ENCODE results near the gene GPS1.

GPS1 gene

DNA sequence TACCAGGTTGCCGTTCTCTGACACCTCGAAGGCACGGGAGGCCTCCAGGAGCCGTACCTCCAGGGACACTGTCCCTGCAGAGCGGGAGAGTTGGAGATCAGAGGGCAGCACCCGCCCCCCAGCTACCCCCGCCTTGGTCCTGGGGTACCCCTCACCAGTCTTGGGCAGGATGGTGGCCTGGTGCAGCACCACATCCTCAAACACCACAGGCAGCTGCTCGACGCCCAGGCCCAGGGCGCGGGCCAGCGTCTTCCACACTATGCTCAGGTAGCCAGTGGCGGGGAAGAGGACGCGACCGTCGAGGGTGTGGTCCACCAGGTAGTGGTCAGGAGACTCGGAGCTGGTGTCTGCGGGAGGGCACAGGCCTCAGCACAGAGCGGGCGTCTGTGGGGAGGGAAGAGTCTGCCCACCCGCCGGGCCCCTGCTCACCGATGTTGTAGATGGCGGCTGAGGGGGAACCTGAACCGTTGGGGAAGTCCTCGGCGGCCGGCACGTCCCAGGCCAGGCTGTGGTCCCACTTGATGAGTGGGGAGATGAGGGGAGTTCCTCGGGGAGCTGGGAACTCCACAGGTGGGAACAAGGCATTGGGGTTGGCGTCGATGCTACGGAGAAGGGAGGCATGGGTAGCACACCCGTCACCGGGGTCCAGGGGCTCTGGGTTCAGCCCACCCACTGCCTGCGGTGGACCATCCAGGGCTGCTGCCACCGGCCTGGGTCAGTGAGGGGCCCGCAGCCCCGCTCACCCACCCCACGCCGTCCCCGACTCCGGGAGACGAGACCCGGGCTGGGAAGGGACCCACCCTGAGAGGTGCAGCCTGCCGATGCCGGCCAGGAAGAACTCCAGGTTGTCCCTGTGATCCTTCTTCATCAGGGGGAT, 36.5 kb downstream of the GPS1 start:
- DNase-seq (ENCODE audit: low read depth in 2 of 2): no peak
- no peak overlapping the region for H3K4me3 ChIP-seq (replicated peaks in 1 of 2; ENCODE audit: low read depth in 2 of 2, low read length in 2 of 2)
- TF ChIP-seq, protein P1, sequence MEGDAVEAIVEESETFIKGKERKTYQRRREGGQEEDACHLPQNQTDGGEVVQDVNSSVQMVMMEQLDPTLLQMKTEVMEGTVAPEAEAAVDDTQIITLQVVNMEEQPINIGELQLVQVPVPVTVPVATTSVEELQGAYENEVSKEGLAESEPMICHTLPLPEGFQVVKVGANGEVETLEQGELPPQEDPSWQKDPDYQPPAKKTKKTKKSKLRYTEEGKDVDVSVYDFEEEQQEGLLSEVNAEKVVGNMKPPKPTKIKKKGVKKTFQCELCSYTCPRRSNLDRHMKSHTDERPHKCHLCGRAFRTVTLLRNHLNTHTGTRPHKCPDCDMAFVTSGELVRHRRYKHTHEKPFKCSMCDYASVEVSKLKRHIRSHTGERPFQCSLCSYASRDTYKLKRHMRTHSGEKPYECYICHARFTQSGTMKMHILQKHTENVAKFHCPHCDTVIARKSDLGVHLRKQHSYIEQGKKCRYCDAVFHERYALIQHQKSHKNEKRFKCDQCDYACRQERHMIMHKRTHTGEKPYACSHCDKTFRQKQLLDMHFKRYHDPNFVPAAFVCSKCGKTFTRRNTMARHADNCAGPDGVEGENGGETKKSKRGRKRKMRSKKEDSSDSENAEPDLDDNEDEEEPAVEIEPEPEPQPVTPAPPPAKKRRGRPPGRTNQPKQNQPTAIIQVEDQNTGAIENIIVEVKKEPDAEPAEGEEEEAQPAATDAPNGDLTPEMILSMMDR (IDR thresholded peaks at IDR 0.05; ENCODE audit: low read depth, low read length): no peak

DNA sequence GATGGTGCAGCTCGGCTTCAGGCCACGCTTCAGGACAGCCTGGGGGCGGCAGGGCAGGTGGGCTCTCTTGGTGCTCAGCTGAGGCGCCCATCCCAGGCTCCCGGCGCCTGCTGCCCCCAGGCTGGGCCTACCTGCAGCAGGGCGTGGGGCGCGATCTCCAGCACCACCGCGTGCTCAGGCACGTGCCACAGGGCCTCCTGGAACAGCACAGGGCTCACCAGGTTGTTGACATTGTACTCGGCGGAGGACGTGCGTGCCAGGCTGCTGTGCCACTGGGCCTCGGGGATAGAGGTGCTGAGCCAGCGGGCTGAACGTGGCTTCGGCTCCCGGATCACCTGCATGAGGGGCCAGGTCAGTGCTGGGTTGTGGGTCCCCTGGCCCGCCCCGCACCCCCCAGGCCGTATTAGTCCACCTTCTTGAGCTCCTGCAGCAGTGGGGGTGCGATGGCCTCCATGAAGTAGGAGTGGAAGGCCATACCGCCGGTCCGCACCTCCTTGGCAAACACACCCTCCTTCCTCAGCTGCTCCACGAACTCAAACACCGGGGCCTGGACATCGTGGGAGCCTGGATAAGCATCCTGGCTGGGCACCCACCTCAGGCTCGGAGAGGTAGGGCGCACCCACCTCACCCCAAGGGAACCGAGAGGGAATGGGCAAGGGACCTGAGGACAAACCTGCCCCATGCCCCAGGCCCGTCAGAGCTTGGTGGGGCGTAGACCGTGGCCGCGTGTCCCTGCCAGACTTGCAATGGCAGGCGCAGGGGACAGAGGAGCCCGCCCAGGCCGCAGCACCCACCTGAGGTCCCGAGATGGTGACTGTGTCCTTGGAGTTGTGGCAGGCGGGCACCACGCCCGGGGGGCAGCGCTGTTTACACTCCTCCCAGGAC, 37.4 kb downstream of the GPS1 start:
- TF ChIP-seq, protein P1 (IDR thresholded peaks at IDR 0.05; ENCODE audit: low read depth, low read length): no peak
- DNase-seq (ENCODE audit: low read depth in 2 of 2): no peak
- no peak overlapping the region for H3K4me3 ChIP-seq (replicated peaks in 1 of 2; ENCODE audit: low read depth in 2 of 2, low read length in 2 of 2)

DNA sequence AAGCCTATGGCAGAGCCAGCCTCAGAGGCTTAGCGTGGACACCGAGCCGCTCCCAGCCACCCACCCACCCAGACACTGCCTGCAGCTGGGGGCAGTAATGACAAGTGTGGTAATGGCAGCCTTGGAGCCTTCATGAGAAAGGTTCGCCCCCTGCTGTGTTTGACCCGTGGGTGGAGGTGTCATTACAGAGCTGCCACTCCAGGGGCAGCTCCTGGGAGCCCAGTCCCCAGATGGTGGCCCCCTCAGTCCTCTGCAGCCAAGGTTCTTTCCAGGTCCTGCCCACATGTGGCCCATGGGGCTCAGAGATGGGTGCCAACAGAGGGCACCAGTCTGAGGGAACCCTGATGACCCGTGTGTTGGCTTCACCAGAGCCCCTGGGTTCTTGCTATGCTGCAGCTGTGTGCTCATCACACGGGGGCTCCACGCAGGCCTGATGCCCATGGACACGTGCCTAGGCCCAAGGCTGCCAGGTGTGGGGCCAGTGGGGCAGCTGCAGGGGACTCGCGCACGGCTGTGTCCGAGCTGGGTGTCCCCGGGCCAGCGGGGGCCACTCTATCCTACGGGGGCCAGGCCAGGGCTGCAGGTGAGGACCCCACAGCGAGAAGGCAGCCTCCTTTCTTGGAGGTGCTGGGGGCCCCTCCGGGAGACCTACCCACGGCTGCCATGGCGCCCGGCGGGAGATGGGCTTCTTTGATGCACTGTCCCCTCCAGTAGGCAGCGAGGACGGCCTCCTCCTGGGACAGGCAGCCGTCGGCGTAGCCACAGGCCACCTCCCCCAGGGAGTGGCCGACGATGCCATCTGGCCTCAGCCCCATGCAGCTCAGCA, 38.2 kb downstream of the GPS1 start:
- TF ChIP-seq, protein P1 (IDR thresholded peaks at IDR 0.05; ENCODE audit: low read depth, low read length): no peak
- H3K4me3 ChIP-seq (replicated peaks in 1 of 2; ENCODE audit: low read depth in 2 of 2, low read length in 2 of 2): no peak overlapping the region
- DNase-seq (ENCODE audit: low read depth in 2 of 2): no peak

DNA sequence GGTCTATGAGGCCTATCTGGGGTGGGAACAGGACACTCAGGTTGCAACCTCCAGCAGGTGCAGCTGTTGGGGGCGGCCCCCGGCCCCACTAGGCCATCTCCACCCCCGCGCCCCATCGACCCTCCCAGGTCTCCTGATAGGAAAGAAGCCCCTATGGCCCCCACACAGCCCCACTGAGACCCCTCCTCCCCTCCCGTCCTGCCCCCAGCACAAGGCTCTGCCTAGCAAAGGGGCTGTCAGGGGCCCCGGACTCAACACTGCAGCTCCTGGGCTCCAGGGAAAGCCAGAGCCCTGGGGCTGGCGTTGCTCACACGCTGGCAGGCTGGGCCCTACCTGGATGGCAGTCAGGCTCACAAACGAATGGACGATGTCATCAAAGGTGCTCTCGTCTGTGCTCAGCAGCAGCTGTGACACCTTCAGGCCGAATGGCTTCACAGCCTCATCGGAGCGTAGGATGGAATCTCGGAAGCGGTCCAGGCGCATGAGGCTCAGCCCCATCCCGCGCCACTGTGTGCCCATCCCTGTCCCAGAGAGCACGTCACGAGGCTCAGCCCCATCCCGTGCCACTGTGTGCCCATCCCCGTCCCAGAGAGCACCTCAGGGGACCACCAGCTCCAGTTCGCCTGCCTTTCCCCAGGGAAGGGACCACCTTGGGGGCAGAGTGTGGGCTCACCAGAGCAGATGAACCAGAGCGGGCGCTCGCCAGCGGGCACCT, 39.0 kb downstream of the GPS1 start:
- no peak overlapping the region for H3K4me3 ChIP-seq (replicated peaks in 1 of 2; ENCODE audit: low read depth in 2 of 2, low read length in 2 of 2)
- DNase-seq (ENCODE audit: low read depth in 2 of 2): no peak
- TF ChIP-seq, protein P1 (IDR thresholded peaks at IDR 0.05; ENCODE audit: low read depth, low read length): no peak

DNA sequence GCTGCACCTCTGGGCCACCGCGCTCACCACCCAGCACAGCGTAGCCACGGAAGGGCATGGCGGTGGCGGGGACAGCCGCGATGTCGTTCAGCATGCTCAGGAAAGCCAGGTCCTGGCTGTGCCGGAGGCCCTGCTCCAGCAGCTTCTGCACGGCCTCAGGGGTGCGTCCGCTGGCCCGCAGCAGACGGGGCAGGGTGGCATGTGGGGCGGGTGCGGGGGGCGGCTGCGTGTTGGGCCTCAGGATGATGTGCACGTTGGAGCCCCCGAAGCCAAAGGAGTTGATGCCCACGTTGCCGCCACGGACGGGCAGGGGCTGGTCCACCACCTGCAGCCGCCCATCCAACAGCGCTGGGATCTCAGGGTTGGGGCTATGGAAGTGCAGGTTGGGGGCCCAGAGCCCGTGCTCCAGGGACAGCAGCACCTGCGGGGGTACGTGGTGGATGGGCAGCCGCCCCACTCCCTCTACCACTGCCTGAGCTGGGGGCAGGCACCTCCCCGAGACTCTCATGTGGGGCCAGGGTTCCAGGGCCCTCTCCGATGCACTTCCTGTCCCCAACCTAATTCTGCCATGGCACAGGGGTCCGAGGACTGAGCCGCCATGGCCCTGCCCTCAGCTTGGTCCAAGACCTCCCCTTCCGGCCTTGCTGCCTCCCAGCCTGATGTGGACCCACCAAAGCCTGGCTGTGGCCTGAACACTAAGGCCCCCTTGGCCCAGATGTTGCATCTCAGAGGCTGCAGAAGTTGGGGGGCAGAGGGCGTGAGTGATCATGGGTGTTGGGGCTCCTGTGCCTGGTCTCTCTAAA, 39.8 kb downstream of the GPS1 start:
- DNase-seq (ENCODE audit: low read depth in 2 of 2): no peak
- no peak overlapping the region for H3K4me3 ChIP-seq (replicated peaks in 1 of 2; ENCODE audit: low read depth in 2 of 2, low read length in 2 of 2)
- TF ChIP-seq, protein P1 (IDR thresholded peaks at IDR 0.05; ENCODE audit: low read depth, low read length): no peak

All from cardiac fibroblast (primary cell).